ENCODE results near the gene PSIP1. TPM values are rescaled to one million over a fixed set of nuclear protein-coding genes. Genes with fewer than 3 reads are reported as not detected.

PSIP1 gene
- total RNA-seq, 2 donors from 2014 or later: 21.4 to 21.7 TPM

GRCh38 chr9:15484802-15485201 is 26.0 kb downstream of the PSIP1 start:
- Histone ChIP-seq H3K36me3 (peaks cover 10% of the 10 kb centered on the region), H3K4me1 (no peaks in the 10 kb centered on the region), H3K4me3 (no peak overlapping the region), H3K27me3 (no peaks in the 10 kb centered on the region), H3K9me3 (no peaks in the 10 kb centered on the region), H3K27ac (no peak overlapping the region)
- DNase-seq (ENCODE audit: low spot score): no peak
- no peak for TF ChIP-seq CTCF (IDR thresholded peaks at IDR 0.05)

- no peak overlapping the region for H3K27ac ChIP-seq
- no peaks in the 10 kb centered on the region for H3K9me3 ChIP-seq
- H3K4me1 ChIP-seq: no peaks in the 10 kb centered on the region
- no peaks in the 10 kb centered on the region for H3K27me3 ChIP-seq
- TF ChIP-seq CTCF (IDR thresholded peaks at IDR 0.05): no peak
- no peak for DNase-seq (ENCODE audit: low spot score)
- H3K36me3 ChIP-seq: peaks cover 6% of the 10 kb centered on the region
- no peak overlapping the region for H3K4me3 ChIP-seq
These were observed 28.6 kb downstream of the PSIP1 start for GRCh38 chr9:15482146-15482545.

- H3K4me1 ChIP-seq: no peaks in the 10 kb centered on the region
- no peak for TF ChIP-seq CTCF (IDR thresholded peaks at IDR 0.05)
- H3K4me3 ChIP-seq: no peak overlapping the region
- H3K9me3 ChIP-seq: no peaks in the 10 kb centered on the region
- H3K27me3 ChIP-seq: no peaks in the 10 kb centered on the region
- peaks cover 13% of the 10 kb centered on the region for H3K36me3 ChIP-seq
- no peak for DNase-seq (ENCODE audit: low spot score)
- H3K27ac ChIP-seq: no peak overlapping the region
These were observed 30.7 kb downstream of the PSIP1 start for GRCh38 chr9:15480028-15480427.

GRCh38 chr9:15475923-15476536 is 34.7 kb downstream of the PSIP1 start:
- Histone ChIP-seq H3K36me3 (peaks cover 20% of the 10 kb centered on the region), H3K4me1 (no peaks in the 10 kb centered on the region), H3K27me3 (no peaks in the 10 kb centered on the region), H3K27ac (no peak overlapping the region), H3K9me3 (no peaks in the 10 kb centered on the region), H3K4me3 (no peak overlapping the region)
- TF ChIP-seq CTCF (IDR thresholded peaks at IDR 0.05): no peak
- no peak for DNase-seq (ENCODE audit: low spot score)

- Histone ChIP-seq H3K27ac (no peak overlapping the region), H3K27me3 (no peaks in the 10 kb centered on the region), H3K4me3 (no peak overlapping the region), H3K9me3 (no peaks in the 10 kb centered on the region), H3K36me3 (peaks cover 34% of the 10 kb centered on the region), H3K4me1 (no peaks in the 10 kb centered on the region)
- DNase-seq (ENCODE audit: low spot score): no peak
- TF ChIP-seq CTCF (IDR thresholded peaks at IDR 0.05): no peak
These were observed 40.9 kb downstream of the PSIP1 start for GRCh38 chr9:15469862-15470261.

- peaks cover 34% of the 10 kb centered on the region for H3K36me3 ChIP-seq
- DNase-seq (ENCODE audit: low spot score): no peak
- no peak for TF ChIP-seq CTCF (IDR thresholded peaks at IDR 0.05)
These were observed 41.4 kb downstream of the PSIP1 start for GRCh38 chr9:15469406-15469805.

More at GRCh38 chr9:15469406-15469805, 41.4 kb downstream of the PSIP1 start:
- Histone ChIP-seq H3K9me3 (no peaks in the 10 kb centered on the region), H3K4me3 (no peak overlapping the region), H3K27ac (no peak overlapping the region), H3K27me3 (no peaks in the 10 kb centered on the region), H3K4me1 (no peaks in the 10 kb centered on the region)

Data from right atrium auricular region (tissue), 2 donors.